ENCODE measurements around the gene FHL1. TPM values are rescaled to one million over a fixed set of nuclear protein-coding genes. Genes with fewer than 3 reads are reported as not detected.
A peak's percentile ranks its signal among the peaks of the same experiment; 100 is the strongest.

The FHL1 gene
- total RNA-seq, 3 donors from 2014 or later, result 7.0 to 13.1 (median 8.8) TPM

DNA sequence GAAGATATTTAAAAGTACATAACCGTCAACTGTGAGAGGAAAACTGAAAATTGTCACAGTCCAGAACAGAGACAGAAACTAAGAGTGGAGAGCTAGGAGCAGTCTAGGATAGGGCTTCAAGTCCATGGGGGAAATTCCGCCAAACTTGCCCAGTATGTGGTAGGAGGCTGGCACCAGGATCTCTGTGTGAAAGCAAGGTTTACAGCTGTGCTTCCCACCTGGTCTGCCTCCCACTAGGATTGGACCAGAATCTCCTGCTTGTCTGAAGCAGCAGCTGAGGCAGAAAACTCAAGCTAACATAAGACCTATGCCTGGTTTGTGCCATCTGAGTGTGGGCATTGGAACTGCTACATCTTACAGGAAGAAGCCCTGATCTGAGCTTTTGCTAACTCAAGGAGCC is 18.6 kb upstream of the FHL1 start:
- Mint-ChIP-seq H3K4me1 (ENCODE audit: low read depth) (peaks cover 4% of the 10 kb centered on the region), H3K27me3 (ENCODE audit: low read depth) (peaks cover 2% of the 10 kb centered on the region), H3K36me3 (ENCODE audit: insufficient read depth) (no peaks in the 10 kb centered on the region), H3K4me3 (no peak overlapping the region), H3K9me3 (no peaks in the 10 kb centered on the region)
- ATAC-seq (no peak), DNase-seq (no peak)

GRCh38 chrX:136130931-136131833 is 16.2 kb upstream of the FHL1 start:
- H3K9me3 Mint-ChIP-seq, result no peaks in the 10 kb centered on the region
- peaks cover 4% of the 10 kb centered on the region for H3K4me1 Mint-ChIP-seq (ENCODE audit: low read depth)
- DNase-seq, result no peak
- H3K36me3 Mint-ChIP-seq (ENCODE audit: insufficient read depth), result no peaks in the 10 kb centered on the region
- H3K27me3 Mint-ChIP-seq (ENCODE audit: low read depth), result peaks cover 2% of the 10 kb centered on the region
- no peak overlapping the region for H3K4me3 Mint-ChIP-seq
- peak; percentile 91 to 95 for ATAC-seq

DNA sequence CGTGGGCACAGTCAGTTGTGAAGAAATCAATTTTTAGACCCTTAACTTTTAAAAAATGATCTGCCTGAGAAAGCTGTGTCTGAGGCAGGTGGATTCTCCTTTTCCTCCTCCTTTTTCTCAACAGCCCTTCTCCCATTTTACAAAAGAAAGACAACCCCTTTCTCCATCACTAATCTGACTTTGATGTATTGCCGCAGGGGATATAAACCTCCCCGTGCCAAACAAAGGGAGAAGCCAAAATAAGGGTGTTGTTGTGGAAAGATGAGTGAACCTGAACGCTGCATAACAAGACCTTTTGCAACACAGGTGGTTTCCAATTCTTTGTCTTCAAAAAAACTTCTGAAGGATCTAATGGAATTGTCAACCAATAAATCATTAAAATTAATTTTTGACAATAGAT is 8.4 kb upstream of the FHL1 start:
- no peak for ATAC-seq
- H3K4me3 Mint-ChIP-seq, result no peak overlapping the region
- no peak for DNase-seq
- H3K9me3 Mint-ChIP-seq, result no peaks in the 10 kb centered on the region
- H3K36me3 Mint-ChIP-seq (ENCODE audit: insufficient read depth), result no peaks in the 10 kb centered on the region
- no peaks in the 10 kb centered on the region for H3K27me3 Mint-ChIP-seq (ENCODE audit: low read depth)
- H3K4me1 Mint-ChIP-seq (ENCODE audit: low read depth), result peaks cover 6% of the 10 kb centered on the region

GRCh38 chrX:136141569-136141968 is 5.8 kb upstream of the FHL1 start:
- Mint-ChIP-seq H3K36me3 (ENCODE audit: insufficient read depth) (no peaks in the 10 kb centered on the region), H3K4me1 (ENCODE audit: low read depth) (peaks cover 23% of the 10 kb centered on the region), H3K4me3 (no peak overlapping the region), H3K9me3 (no peaks in the 10 kb centered on the region), H3K27me3 (ENCODE audit: low read depth) (no peaks in the 10 kb centered on the region)
- DNase-seq (no peak), ATAC-seq (no peak)

DNA sequence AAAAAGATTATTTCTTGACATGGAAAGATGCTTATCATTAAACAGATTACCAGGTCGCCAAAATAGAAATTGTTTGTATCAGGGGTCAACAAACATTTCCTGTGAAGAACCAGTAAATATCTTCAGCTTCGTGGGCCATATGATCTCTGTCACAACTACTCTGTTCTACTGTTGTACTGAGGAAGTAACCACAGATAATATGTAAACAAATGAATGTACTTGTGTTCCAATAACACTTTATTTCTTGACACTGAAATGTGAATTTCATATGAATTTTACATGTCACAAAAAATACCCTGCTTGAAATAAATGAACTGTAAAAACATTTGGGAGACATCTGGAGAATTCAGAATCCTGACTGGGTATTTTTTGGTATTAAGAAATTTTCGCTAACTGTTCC is 4.7 kb upstream of the FHL1 start:
- ATAC-seq, result no peak
- Mint-ChIP-seq H3K4me1 (ENCODE audit: low read depth) (peaks cover 26% of the 10 kb centered on the region), H3K9me3 (no peaks in the 10 kb centered on the region), H3K36me3 (ENCODE audit: insufficient read depth) (no peaks in the 10 kb centered on the region), H3K4me3 (no peak overlapping the region), H3K27me3 (ENCODE audit: low read depth) (no peaks in the 10 kb centered on the region)
- DNase-seq, result no peak

DNA sequence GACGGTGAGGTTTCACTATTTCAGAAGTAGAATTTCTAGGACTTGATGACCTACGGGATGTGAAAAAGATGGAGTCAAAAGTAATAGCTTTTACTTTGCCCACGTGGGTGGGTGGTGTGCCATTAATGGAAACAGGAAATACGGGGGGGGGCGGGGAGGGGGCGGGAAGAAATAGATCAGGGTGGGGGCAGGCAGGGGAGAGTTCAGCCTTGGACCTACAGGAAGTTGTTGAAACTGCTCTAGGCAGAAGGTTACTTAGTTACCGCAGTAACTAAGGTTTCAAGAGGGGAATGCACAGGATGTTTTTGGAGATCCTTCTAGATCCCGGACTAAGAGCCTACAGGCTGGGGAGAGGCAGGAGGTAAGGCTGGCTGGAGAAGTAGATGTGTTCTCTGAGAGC is 3.6 kb upstream of the FHL1 start:
- H3K27me3 Mint-ChIP-seq (ENCODE audit: low read depth), result no peaks in the 10 kb centered on the region

DNA sequence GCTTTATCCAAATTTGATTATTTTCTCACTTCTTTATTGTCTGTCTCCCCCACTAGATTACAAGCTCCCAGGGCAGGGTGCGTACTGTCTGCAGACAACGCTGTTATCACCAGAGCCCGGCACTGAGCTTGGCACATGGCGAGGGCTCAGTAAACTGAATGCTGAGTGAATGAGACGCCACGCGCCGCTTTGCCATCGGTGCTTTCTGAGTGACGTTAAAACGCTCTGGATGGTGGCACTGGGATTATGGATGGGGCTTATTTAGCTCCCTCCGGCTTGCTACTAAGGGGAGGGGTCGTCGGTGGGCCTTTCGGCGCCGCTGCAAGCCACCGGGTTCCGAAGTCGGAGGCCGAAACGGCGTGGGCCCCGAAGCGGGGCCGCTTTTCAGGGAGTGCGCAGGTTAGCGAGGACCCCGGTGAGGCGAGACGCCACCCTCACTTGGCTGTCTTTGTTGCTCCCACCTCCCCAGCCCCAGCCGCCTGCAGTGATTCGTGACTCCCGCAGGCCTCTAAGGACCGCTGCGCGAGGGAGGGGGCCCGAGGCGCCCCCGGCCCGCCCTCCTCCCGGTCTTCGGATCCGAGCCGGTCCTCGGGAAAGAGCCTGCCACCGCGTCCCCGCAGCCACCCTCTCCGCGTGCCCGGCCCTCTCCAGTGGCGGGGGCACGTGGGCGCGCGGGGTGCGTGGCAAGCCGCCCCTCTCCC is 569 bp upstream of the FHL1 start:
- no peaks in the 10 kb centered on the region for H3K27me3 Mint-ChIP-seq (ENCODE audit: low read depth)
- peak; percentile 52 to 64 for ATAC-seq
- peaks cover 34% of the 10 kb centered on the region for H3K4me1 Mint-ChIP-seq (ENCODE audit: low read depth)
- peak overlapping the region; percentile 84 for H3K4me3 Mint-ChIP-seq
- peak; percentile 10 for DNase-seq
- H3K9me3 Mint-ChIP-seq, result no peaks in the 10 kb centered on the region
- no peaks in the 10 kb centered on the region for H3K36me3 Mint-ChIP-seq (ENCODE audit: insufficient read depth)

More for the DNA sequence above, 3.6 kb upstream of the FHL1 start:
- Mint-ChIP-seq H3K4me3 (peak overlapping the region; percentile 58), H3K9me3 (no peaks in the 10 kb centered on the region), H3K36me3 (ENCODE audit: insufficient read depth) (no peaks in the 10 kb centered on the region), H3K4me1 (ENCODE audit: low read depth) (peaks cover 30% of the 10 kb centered on the region)
- DNase-seq (no peak), ATAC-seq (no peak)

DNA sequence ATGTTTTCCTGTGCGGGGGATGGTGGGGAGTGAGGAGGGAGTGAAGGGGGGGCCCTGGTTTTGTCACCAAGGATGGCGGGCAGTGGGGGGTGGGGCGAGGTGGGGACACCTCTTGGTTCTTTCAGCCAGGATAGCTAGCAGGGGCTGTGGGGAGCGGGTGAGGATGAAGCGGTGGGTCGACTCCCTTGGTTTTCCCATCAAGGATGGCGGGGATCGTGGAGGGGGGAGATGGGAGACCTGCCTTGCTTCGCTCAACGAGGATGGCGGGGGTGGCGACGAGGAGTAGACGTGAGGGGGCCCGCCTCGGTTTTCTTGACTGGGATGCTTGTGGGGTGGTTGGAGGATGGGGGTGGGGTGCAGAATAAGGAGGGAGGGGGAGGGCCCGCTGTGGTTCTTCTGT is 643 bp downstream of the FHL1 start:
- ATAC-seq (no peak), DNase-seq (no peak)
- Mint-ChIP-seq H3K36me3 (ENCODE audit: insufficient read depth) (no peaks in the 10 kb centered on the region), H3K9me3 (no peaks in the 10 kb centered on the region), H3K4me1 (ENCODE audit: low read depth) (peaks cover 32% of the 10 kb centered on the region), H3K27me3 (ENCODE audit: low read depth) (no peaks in the 10 kb centered on the region), H3K4me3 (peak overlapping the region; percentile 58)

DNA sequence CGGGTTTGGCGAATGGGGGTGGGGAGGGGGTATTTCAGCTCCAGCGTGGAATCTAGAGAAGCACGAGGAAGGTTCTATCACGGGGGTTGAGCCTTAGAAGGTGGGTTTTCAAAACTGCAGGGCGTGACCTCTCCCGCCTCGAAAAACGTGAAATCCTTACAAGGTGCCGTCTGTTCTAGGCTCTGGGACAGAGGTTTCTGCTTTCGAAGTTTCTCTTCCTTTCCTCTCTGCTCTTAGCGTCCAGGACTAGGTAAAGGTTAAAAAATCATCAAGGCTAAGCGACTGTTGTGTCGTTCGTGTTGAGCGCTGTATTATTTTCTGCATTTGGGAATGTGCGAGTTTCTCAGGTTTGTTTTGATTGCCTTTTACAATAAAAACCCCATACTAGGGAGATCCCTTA is 1.1 kb downstream of the FHL1 start:
- no peaks in the 10 kb centered on the region for H3K36me3 Mint-ChIP-seq (ENCODE audit: insufficient read depth)

DNA sequence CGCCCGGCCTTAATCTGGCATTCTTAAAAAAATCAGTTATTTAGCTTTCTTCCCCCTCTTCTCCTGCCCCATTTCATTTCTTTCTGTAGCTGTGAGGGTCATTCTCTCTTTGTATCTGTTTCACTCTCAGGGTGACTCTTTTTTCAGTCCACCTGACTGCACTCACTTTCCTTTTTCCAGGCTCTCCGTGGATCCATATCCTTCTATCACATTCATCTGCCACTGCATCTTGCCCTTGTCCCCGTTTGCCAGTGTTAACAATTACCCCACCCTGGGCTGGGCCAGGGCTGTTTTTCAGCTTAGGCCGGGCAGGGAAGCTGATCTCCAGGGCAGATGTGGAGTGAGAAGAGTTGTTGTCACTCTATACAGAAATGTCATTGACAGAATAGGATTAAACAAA is 7.7 kb downstream of the FHL1 start:
- no peaks in the 10 kb centered on the region for H3K36me3 Mint-ChIP-seq (ENCODE audit: insufficient read depth)

More for the DNA sequence above, 1.1 kb downstream of the FHL1 start:
- DNase-seq, result no peak
- Mint-ChIP-seq H3K9me3 (no peaks in the 10 kb centered on the region), H3K4me1 (ENCODE audit: low read depth) (peaks cover 32% of the 10 kb centered on the region), H3K27me3 (ENCODE audit: low read depth) (no peaks in the 10 kb centered on the region), H3K4me3 (peak overlapping the region; percentile 58)
- no peak for ATAC-seq

DNA sequence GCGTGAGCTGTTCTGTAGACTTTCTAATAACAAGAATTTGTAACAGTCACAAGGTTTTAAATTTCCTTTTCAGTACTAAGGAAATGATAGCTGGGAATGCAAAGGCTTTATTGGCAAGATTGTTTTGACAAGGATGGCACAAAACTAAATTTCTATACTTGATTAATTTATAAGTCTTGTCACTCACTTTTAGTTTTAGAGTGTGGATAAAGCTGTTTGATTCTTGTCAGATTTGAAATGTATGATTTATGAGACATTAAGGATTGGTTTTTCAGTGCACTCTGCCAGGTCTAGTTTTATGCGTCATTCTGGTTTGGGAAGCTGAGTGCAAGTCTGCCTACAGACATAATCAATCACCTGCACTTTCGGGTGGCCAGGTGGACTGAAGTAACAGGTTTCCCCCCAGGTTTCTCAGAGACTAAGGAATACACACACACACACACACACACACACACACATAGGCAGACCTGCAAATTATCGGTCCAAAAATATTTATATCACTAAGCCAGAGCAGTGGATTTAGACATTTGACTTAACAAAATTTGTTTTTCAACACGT is 9.3 kb downstream of the FHL1 start:
- no peak for ATAC-seq
- Mint-ChIP-seq H3K27me3 (ENCODE audit: low read depth) (no peaks in the 10 kb centered on the region), H3K4me1 (ENCODE audit: low read depth) (peaks cover 18% of the 10 kb centered on the region), H3K4me3 (no peak overlapping the region), H3K36me3 (ENCODE audit: insufficient read depth) (no peaks in the 10 kb centered on the region), H3K9me3 (no peaks in the 10 kb centered on the region)
- no peak for DNase-seq

More for the DNA sequence above, 7.7 kb downstream of the FHL1 start:
- no peaks in the 10 kb centered on the region for H3K9me3 Mint-ChIP-seq
- no peaks in the 10 kb centered on the region for H3K27me3 Mint-ChIP-seq (ENCODE audit: low read depth)
- DNase-seq, result no peak
- H3K4me1 Mint-ChIP-seq (ENCODE audit: low read depth), result peaks cover 18% of the 10 kb centered on the region
- ATAC-seq, result no peak
- H3K4me3 Mint-ChIP-seq, result no peak overlapping the region

- Mint-ChIP-seq H3K4me1 (ENCODE audit: low read depth) (peaks cover 18% of the 10 kb centered on the region), H3K27me3 (ENCODE audit: low read depth) (no peaks in the 10 kb centered on the region), H3K9me3 (no peaks in the 10 kb centered on the region), H3K36me3 (ENCODE audit: insufficient read depth) (no peaks in the 10 kb centered on the region), H3K4me3 (no peak overlapping the region)
- DNase-seq (no peak), ATAC-seq (no peak)
Measured at GRCh38 chrX:136157187-136157586, 9.9 kb downstream of the FHL1 start.

- no peaks in the 10 kb centered on the region for H3K27me3 Mint-ChIP-seq (ENCODE audit: low read depth)
- DNase-seq (no peak), ATAC-seq (no peak)
- no peaks in the 10 kb centered on the region for H3K9me3 Mint-ChIP-seq
- no peak overlapping the region for H3K4me3 Mint-ChIP-seq
- no peaks in the 10 kb centered on the region for H3K36me3 Mint-ChIP-seq (ENCODE audit: insufficient read depth)
- H3K4me1 Mint-ChIP-seq (ENCODE audit: low read depth), result peaks cover 18% of the 10 kb centered on the region
Measured at GRCh38 chrX:136158685-136159084, 11.4 kb downstream of the FHL1 start.

DNA sequence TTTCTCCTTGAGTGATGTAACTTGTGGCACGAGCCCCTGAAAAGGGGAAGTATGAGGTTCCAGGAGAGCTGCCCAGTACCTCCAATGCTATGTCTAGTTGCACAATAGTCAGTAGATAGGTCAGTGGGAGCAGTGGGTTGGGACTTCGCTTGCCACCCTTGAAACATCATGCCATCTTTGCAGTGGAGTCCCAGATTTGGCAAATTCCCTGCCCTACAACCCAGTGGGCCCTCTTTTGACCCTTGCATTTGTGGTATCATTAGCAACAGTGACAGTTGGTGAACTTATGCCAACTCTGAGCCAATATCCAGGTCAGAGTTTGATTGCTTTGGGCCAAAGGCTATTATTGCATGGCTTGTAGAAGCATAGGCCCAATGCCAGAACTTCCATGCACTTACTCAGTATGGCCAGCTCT is 12.3 kb downstream of the FHL1 start:
- Mint-ChIP-seq H3K27me3 (ENCODE audit: low read depth) (no peaks in the 10 kb centered on the region), H3K4me1 (ENCODE audit: low read depth) (peaks cover 18% of the 10 kb centered on the region), H3K36me3 (ENCODE audit: insufficient read depth) (no peaks in the 10 kb centered on the region), H3K9me3 (no peaks in the 10 kb centered on the region), H3K4me3 (no peak overlapping the region)
- ATAC-seq (no peak), DNase-seq (no peak)
